ENCODE measurements around the gene DUSP28. TPM values are rescaled to one million over a fixed set of nuclear protein-coding genes. Genes with fewer than 3 reads are reported as not detected.

The DUSP28 gene
- total and polyA plus RNA-seq, 2 of the 13 experiments (the other 11 are each of a cell fraction or from before 2014, with no cell fraction given), result 5.2 to 8.6 TPM

- TF ChIP-seq, protein P1, sequence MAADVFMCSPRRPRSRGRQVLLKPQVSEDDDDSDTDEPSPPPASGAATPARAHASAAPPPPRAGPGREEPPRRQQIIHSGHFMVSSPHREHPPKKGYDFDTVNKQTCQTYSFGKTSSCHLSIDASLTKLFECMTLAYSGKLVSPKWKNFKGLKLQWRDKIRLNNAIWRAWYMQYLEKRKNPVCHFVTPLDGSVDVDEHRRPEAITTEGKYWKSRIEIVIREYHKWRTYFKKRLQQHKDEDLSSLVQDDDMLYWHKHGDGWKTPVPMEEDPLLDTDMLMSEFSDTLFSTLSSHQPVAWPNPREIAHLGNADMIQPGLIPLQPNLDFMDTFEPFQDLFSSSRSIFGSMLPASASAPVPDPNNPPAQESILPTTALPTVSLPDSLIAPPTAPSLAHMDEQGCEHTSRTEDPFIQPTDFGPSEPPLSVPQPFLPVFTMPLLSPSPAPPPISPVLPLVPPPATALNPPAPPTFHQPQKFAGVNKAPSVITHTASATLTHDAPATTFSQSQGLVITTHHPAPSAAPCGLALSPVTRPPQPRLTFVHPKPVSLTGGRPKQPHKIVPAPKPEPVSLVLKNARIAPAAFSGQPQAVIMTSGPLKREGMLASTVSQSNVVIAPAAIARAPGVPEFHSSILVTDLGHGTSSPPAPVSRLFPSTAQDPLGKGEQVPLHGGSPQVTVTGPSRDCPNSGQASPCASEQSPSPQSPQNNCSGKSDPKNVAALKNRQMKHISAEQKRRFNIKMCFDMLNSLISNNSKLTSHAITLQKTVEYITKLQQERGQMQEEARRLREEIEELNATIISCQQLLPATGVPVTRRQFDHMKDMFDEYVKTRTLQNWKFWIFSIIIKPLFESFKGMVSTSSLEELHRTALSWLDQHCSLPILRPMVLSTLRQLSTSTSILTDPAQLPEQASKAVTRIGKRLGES (CRISPR knock-in tag; IDR thresholded peaks at IDR 0.05; ENCODE audit: borderline replicate concordance), result no peak
These were observed 19.8 kb downstream of the DUSP28 start (continued) for GRCh38 chr2:240579771-240580614.

- intact Hi-C loops (cut with micrococcal nuclease; ENCODE audit: unreplicated experiment) (loop anchor here (2.0 kb wide), 1 partner anchor 15 kb away; no protein-coding TSS in a partner anchor), in situ Hi-C loops (cut with HindIII; ENCODE audit: extremely low pct_ligation_motif_present, low pct_unique_long_range_greater_than_20kb) (no loop called here)
- Histone ChIP-seq H4K20me1 (ENCODE audit: insufficient read depth, low read length) (peaks cover 17% of the 10 kb centered on the region; the same call in 1 of the 2 replicates), H3K36me3 (replicated peaks in 1 of 2; ENCODE audit: control insufficient read depth in 1 of 2, insufficient read depth in 2 of 2, low read length in 2 of 2) (peaks cover 3 to 5% of the 10 kb centered on the region in 2 experiments; a peak in 2 of 5 replicates), H3K4me2 (ENCODE audit: low read depth, low read length) (no peak overlapping the region), H3K27ac (ENCODE audit: extremely low read length, insufficient read depth, low read length) (no peak overlapping the region), H3K4me3 (replicated peaks in 1 of 3; ENCODE audit: insufficient read depth in 1 of 3, low read depth in 2 of 3, low read length in 3 of 3) (no peak overlapping the region), H3K27me3 (ENCODE audit: control insufficient read depth in 1 of 2, insufficient read depth in 2 of 2, low read length in 2 of 2) (peaks cover 0 to 4% of the 10 kb centered on the region in 2 experiments; a peak in 1 of 5 replicates), H3K4me1 (ENCODE audit: insufficient read depth, low read length) (peaks cover 67% of the 10 kb centered on the region), H3K79me2 (ENCODE audit: insufficient read depth, low read length) (peaks cover 51% of the 10 kb centered on the region), H3K9me3 (ENCODE audit: low read length) (no peaks in the 10 kb centered on the region), H2AFZ (ENCODE audit: low read length) (no peak overlapping the region), H3K9ac (ENCODE audit: insufficient read depth, low read depth, low read length) (no peak overlapping the region)
- TF ChIP-seq ZFX (CRISPR knock-in tag; IDR thresholded peaks at IDR 0.05; ENCODE audit: low read depth) (no peak), ZNF564 (CRISPR knock-in tag; IDR thresholded peaks at IDR 0.05) (0 out of 2 replicates have a peak, but pooled peaks have one; percentile 7), ZNF225 (CRISPR knock-in tag; IDR thresholded peaks at IDR 0.05) (no peak)
- 94% methylated on average over 5 of the region's 5 CpGs for WGBS (ENCODE audit: low lambda C conversion rate)
- no peak for DNase-seq (ENCODE audit: low spot score)
- ChIA-PET CTCF (ENCODE audit: low intra/inter-chr PET ratio, low total read pairs) (no interaction called here), POLR2A (interaction anchor here (1.4 to 2.5 kb wide), 2 partner anchors 16 to 21 kb away, joined by 4 to 9 read pairs; no protein-coding TSS in a partner anchor)
- BruUV-seq (replicated peaks), result no TSS peak
- no peak for FAIRE-seq
- ATAC-seq, result no peak
These were observed 21.7 kb downstream of the DUSP28 start for GRCh38 chr2:240581811-240582210.
